Spleen (tissue), 11 donors: ENCODE data around the gene CCDC70. TPM values are rescaled to one million over a fixed set of nuclear protein-coding genes. Genes with fewer than 3 reads are reported as not detected.

Experiments used
- DNase-seq: peaks from one replicate; pipeline ENCODE4 v3.0.0-alpha.2; 2020
- H3K27ac ChIP-seq, 8 donors: fragments of 200-600 bp; sonication (generic) in 7 of 8; 1 replicate in 4 of 8; 2 replicates in 4 of 8; pipeline versions ENCODE4 v1.5.0 to v1.8.0; 2016 to 2021; ENCODE audit warnings: inconsistent platforms in 4 of 8, mild to moderate bottlenecking in 4 of 8, moderate library complexity in 1 of 8
- H3K27me3 ChIP-seq, 7 donors: fragments of 200-600 bp; sonication (generic) in 6 of 7; replicated peaks in 1 of 7; 1 replicate in 4 of 7; 2 replicates in 3 of 7; pipeline versions ENCODE4 v1.5.0 to v1.8.0; 2016 to 2021; ENCODE audit warnings: inconsistent platforms in 3 of 7, mild to moderate bottlenecking in 1 of 7
- H3K36me3 ChIP-seq, 6 donors: fragments of 200-600 bp; sonication (generic) in 5 of 6; 1 replicate in 4 of 6; 2 replicates in 2 of 6; pipeline versions ENCODE4 v1.5.0 to v1.8.0; 2016 to 2021; ENCODE audit warnings: inconsistent platforms in 2 of 6
- H3K4me1 ChIP-seq, 6 donors: fragments of 200-600 bp; sonication (generic) in 5 of 6; 1 replicate in 3 of 6; 2 replicates in 3 of 6; pipeline versions ENCODE4 v1.5.0 to v1.8.0; 2016 to 2021; ENCODE audit warnings: inconsistent platforms in 3 of 6
- H3K4me3 ChIP-seq, 8 donors: fragments of 200-600 bp; sonication (generic) in 7 of 8; 1 replicate in 4 of 8; 2 replicates in 4 of 8; pipeline versions ENCODE4 v1.5.0 to v1.8.0; 2016 to 2021; ENCODE audit warnings: inconsistent platforms in 4 of 8, mild to moderate bottlenecking in 4 of 8, moderate library complexity in 2 of 8
- H3K9me3 ChIP-seq, 8 donors: fragments of 200-600 bp; sonication (generic) in 7 of 8; 1 replicate in 4 of 8; 2 replicates in 4 of 8; pipeline versions ENCODE4 v1.5.0 to v1.8.0; 2016 to 2021; ENCODE audit warnings: inconsistent platforms in 4 of 8
- POLR2A ChIP-seq, 3 donors: fragments of 450-650 bp; IDR thresholded peaks; one replicate each; pipeline ENCODE4 v1.5.1; 2017; ENCODE audit warnings: antibody characterized with exemption in 3 of 3, mild to moderate bottlenecking in 1 of 3
- POLR2AphosphoS5 ChIP-seq, 3 donors: sonication (generic); formaldehyde crosslinking; IDR thresholded peaks; one replicate each; pipeline ENCODE4 v1.5.1; 2017; ENCODE audit warnings: antibody characterized with exemption in 3 of 3
- WGBS, 5 donors: extraction: QIAGEN DNeasy Blood & Tissue Kit in 3 of 5; methylation state at CpG; one replicate each; pipeline versions ENCODE4 v1.1.5 to v1.1.7; 2013 to 2018; 5-methylcytosine and 5-hydroxymethylcytosine counted together
- intact Hi-C: fragments of 100-400 bp; cut with DNase I; formaldehyde crosslinking; loops from one replicate; pipeline ENCODE4 v1.15.0; 2023; ENCODE audit warnings: low total_unique reads
- polyA plus RNA-seq, 3 donors: library from polyadenylated mRNA; stranded (reverse); fragments of 200-250 nt; gene quantifications; one replicate each; pipeline ENCODE4 v1.2.1, GENCODE V29; 2013
- total RNA-seq, 7 donors: library from RNA; depleted of rRNA in 3 of 7; stranded (reverse); fragments of >200 nt in 3 of 7; fragmentation: NEBNext Ultra II Directional in 4 of 7; extraction: Animal tissue kit (Norgen Biotek cat#: 25700) in 4 of 7; gene quantifications; one replicate each; pipeline versions ENCODE4 v1.1.0 to v1.2.1, GENCODE V29; 2016 to 2021
- TF ChIP-seq, protein P1 (sequence below), 11 experiments: fragments of 200-600 bp in 7 of 11; fragments of 450-650 bp in 4 of 11; sonication (generic) in 4 of 11; IDR thresholded peaks in 8 of 11; conservative IDR thresholded peaks in 3 of 11; 1 replicate in 7 of 11; 2 replicates in 4 of 11; pipeline versions ENCODE4 v1.4.0 to v1.8.0; 2016 to 2021; ENCODE audit warnings: antibody characterized with exemption in 11 of 11, inconsistent platforms in 4 of 11, mild to moderate bottlenecking in 1 of 11
- donor health status: healthy with polysubstance abuse.
- donor health status: DM: no; HTN: no; CAD: no; lungs with moderate emphysema.
- donor health status: DM: no; HTN: no; CAD: no.
- donor health status: Bipolar disorder and iron deficiency.
- donor health status: healthy.
- donor health status: DM: no; HTN: no; CAD: no.
- donor health status: DM: yes; HTN: yes; CAD: no.

The CCDC70 gene
- total and polyA plus RNA-seq, 10 donors: not detected

DNA sequence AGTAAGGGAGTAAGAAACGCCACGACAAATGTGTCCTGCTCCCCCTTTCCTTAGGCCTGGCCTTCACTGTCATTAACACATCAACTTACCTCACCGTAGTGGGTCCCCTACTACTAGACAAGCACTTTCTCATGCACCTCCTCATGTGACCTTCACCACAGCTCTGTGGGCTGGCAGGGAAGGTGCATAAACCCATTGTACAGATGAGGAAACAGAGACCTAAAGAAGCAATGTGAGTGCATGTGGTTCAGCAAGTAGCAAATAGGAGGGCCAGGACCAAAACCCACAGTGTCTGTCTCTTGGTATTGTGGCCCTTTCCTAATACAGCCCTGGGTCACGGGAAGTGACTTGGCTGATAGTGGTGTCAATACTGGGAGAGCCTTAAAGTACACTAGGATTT, 5.3 kb downstream of the CCDC70 start:
- no peak for DNase-seq
- no peak overlapping the region for H3K27ac ChIP-seq
- TF ChIP-seq POLR2AphosphoS5 (IDR thresholded peaks at IDR 0.05) (no peak), POLR2A (IDR thresholded peaks at IDR 0.05) (no peak)
- TF ChIP-seq, protein P1, sequence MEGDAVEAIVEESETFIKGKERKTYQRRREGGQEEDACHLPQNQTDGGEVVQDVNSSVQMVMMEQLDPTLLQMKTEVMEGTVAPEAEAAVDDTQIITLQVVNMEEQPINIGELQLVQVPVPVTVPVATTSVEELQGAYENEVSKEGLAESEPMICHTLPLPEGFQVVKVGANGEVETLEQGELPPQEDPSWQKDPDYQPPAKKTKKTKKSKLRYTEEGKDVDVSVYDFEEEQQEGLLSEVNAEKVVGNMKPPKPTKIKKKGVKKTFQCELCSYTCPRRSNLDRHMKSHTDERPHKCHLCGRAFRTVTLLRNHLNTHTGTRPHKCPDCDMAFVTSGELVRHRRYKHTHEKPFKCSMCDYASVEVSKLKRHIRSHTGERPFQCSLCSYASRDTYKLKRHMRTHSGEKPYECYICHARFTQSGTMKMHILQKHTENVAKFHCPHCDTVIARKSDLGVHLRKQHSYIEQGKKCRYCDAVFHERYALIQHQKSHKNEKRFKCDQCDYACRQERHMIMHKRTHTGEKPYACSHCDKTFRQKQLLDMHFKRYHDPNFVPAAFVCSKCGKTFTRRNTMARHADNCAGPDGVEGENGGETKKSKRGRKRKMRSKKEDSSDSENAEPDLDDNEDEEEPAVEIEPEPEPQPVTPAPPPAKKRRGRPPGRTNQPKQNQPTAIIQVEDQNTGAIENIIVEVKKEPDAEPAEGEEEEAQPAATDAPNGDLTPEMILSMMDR (IDR thresholded peaks at IDR 0.05 in 8 of 11, conservative IDR thresholded peaks at IDR 0.05 in 3 of 11): no peak
- no peaks in the 10 kb centered on the region for H3K27me3 ChIP-seq
- intact Hi-C loops: no loop called here
- no peaks in the 10 kb centered on the region for H3K36me3 ChIP-seq
- no peaks in the 10 kb centered on the region for H3K9me3 ChIP-seq
- no peak overlapping the region for H3K4me3 ChIP-seq
- H3K4me1 ChIP-seq: no peaks in the 10 kb centered on the region
- 77 to 97% (median 89%) methylated on average over 4 of the region's 4 CpGs for WGBS, 5 donors

DNA sequence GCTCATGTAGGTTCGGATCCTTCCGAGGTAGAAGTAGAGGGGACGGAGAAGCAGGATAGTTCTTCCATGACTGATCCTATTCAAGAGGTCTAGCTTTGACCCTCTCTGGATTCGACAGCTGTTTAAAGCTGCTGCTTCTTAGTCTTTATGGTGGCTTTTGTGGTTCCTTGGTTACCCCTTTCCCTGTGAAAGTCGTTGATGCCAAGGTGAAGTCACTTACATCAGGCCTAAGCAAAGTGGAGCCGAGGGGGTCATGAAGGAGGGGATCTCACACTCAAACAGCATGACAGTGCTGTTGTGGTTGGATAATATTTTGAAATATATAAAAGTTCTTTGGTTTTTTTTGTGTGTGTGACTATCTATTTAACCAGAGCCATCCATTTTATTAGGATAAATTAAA, 8.1 kb downstream of the CCDC70 start:
- intact Hi-C loops: no loop called here
- no peaks in the 10 kb centered on the region for H3K36me3 ChIP-seq
- H3K27ac ChIP-seq: no peak overlapping the region
- H3K9me3 ChIP-seq: no peaks in the 10 kb centered on the region
- TF ChIP-seq, protein P1 (IDR thresholded peaks at IDR 0.05 in 8 of 11, conservative IDR thresholded peaks at IDR 0.05 in 3 of 11): no peak
- no peak for TF ChIP-seq POLR2A (IDR thresholded peaks at IDR 0.05)
- no peak for TF ChIP-seq POLR2AphosphoS5 (IDR thresholded peaks at IDR 0.05)
- 63 to 79% (median 72%) methylated on average over 6 of the region's 6 CpGs for WGBS, 5 donors
- no peak for DNase-seq
- H3K4me3 ChIP-seq: no peak overlapping the region
- no peaks in the 10 kb centered on the region for H3K4me1 ChIP-seq
- no peaks in the 10 kb centered on the region for H3K27me3 ChIP-seq

DNA sequence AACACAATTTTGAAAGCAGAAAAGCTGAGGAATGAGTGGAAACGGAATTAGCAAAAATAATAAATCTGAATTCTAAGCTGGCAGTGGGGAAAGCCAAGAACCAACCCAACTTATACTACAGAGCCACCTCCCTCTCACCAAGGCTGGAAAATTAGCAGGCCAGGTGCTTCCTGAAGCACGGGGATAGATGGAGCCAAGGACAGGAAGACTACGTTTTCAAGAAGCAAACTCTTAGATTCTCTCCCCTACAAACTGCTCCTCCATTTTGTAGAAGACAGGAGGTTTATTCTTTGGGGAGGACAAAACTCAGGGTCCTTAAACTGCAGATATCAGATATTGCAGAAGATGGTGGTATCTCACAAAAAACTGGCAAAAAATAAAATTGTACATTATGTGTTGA, 8.8 kb downstream of the CCDC70 start:
- WGBS, 5 donors: 25 to 36% (median 33%) methylated on average over 3 of the region's 3 CpGs
- Histone ChIP-seq H3K4me3 (no peak overlapping the region), H3K4me1 (no peaks in the 10 kb centered on the region), H3K27me3 (no peaks in the 10 kb centered on the region), H3K27ac (no peak overlapping the region), H3K9me3 (no peaks in the 10 kb centered on the region), H3K36me3 (no peaks in the 10 kb centered on the region)
- no peak for TF ChIP-seq POLR2AphosphoS5 (IDR thresholded peaks at IDR 0.05)
- TF ChIP-seq, protein P1 (IDR thresholded peaks at IDR 0.05 in 8 of 11, conservative IDR thresholded peaks at IDR 0.05 in 3 of 11): no peak
- TF ChIP-seq POLR2A (IDR thresholded peaks at IDR 0.05): no peak
- intact Hi-C loops: no loop called here
- no peak for DNase-seq

DNA sequence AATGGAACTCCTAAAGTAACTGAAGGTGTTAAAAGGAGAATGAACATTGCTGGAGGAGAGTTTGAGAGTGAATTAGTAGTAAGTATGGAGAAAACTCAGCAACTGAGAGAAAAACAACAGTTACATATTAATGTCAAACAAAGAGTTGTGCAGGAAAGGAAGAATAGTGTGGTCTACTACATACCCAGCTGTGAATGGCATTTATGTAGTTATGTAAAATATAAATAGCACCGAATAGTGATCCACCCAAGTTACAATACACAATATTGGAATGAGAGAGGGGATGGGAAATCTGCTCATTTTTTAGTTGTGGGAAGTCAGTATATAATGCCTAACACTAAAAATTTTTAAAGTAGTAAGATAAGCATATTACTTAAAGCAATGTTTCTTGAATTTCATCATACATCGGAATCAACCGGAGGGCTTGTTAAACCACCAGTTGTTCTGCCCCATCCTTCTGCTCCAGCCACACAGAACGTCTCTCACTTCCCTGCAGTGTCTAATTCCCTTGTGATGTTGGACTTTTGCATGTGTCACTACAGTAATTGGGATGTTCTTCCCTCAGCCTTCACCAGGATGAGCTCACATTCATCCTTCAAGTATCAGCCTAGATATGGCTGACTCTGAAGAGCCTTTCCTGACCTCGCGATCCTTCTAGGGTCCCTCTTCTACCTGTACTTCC, 11.5 kb downstream of the CCDC70 start:
- no peak for DNase-seq
- Histone ChIP-seq H3K36me3 (no peaks in the 10 kb centered on the region), H3K4me3 (no peak overlapping the region), H3K27me3 (no peaks in the 10 kb centered on the region), H3K4me1 (no peaks in the 10 kb centered on the region), H3K9me3 (no peaks in the 10 kb centered on the region), H3K27ac (no peak overlapping the region)
- intact Hi-C loops: no loop called here
- WGBS, 5 donors: 84 to 95% (median 89%) methylated on average over 6 of the region's 6 CpGs
- TF ChIP-seq POLR2AphosphoS5 (IDR thresholded peaks at IDR 0.05) (no peak), POLR2A (IDR thresholded peaks at IDR 0.05) (no peak)
- TF ChIP-seq, protein P1 (IDR thresholded peaks at IDR 0.05 in 8 of 11, conservative IDR thresholded peaks at IDR 0.05 in 3 of 11): no peak
